ENCODE results near the gene CD180.

CD180 gene

GRCh38 chr5:67240065-67240464 lies 43.5 kb upstream of the CD180 start:
- Histone ChIP-seq H3K27ac (peak overlapping the region; percentile 38), H3K36me3 (ENCODE audit: insufficient read depth, low read length) (no peaks in the 10 kb centered on the region), H3K9me3 (ENCODE audit: low read depth, low read length) (no peaks in the 10 kb centered on the region), H3K4me3 (no peak overlapping the region), H3K9ac (ENCODE audit: insufficient read length) (no peak overlapping the region)
- DNase-seq (ENCODE audit: low read depth, low spot score): no peak
- no peak for TF ChIP-seq EZH2 (IDR thresholded peaks at IDR 0.05)
- TF ChIP-seq POLR2AphosphoS5 (IDR thresholded peaks at IDR 0.05; ENCODE audit: borderline replicate concordance, low read depth, low read length): no peak
- TF ChIP-seq FOXP2 (optimal IDR thresholded peaks at IDR 0.05; ENCODE audit: control extremely low read depth, extremely low read length, insufficient read depth): no peak

- H3K36me3 ChIP-seq (ENCODE audit: insufficient read depth, low read length): no peaks in the 10 kb centered on the region
- no peak overlapping the region for H3K9ac ChIP-seq (ENCODE audit: insufficient read length)
- TF ChIP-seq FOXP2 (optimal IDR thresholded peaks at IDR 0.05; ENCODE audit: control extremely low read depth, extremely low read length, insufficient read depth): no peak
- TF ChIP-seq POLR2AphosphoS5 (IDR thresholded peaks at IDR 0.05; ENCODE audit: borderline replicate concordance, low read depth, low read length): no peak
- no peak for TF ChIP-seq EZH2 (IDR thresholded peaks at IDR 0.05)
- H3K27ac ChIP-seq: no peak overlapping the region
- H3K4me3 ChIP-seq: no peak overlapping the region
- H3K9me3 ChIP-seq (ENCODE audit: low read depth, low read length): no peaks in the 10 kb centered on the region
- no peak for DNase-seq (ENCODE audit: low read depth, low spot score)
These were observed 41.6 kb upstream of the CD180 start for GRCh38 chr5:67238191-67238590.

DNA sequence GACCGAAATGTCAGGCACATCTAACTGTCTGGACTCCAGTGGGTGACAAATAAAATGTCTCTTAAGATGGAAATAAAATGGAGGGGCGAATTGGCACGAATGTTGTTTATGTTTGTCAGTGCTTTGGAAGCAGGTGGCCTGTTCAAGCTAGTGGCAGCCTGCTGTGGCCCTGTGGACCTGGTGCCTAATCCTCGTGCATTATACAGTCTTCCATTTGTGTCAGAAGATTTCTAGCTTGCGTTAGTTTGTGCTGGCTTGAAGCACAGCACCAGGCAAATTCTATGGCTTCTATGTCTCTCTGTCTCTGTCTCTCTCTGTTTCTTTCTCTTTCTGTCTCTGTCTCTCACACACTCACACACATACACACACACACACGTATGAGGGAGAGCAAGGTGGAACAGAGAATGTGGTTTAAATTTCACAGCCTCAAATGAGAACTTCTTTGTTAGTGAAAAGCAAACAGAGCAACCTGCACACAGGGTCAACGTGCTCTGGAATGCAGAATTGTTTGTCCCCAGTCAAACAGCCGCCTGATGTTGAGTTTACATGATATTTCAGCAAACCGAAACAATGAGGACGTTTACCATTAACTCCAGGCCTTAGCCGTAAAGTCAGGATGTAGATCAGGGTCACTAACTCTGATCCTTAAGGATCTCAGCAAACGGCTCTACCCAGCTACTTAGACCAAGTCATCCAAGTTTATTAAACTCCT lies 39.0 kb upstream of the CD180 start:
- Histone ChIP-seq H3K27ac (no peak overlapping the region), H3K4me3 (no peak overlapping the region), H3K36me3 (ENCODE audit: insufficient read depth, low read length) (no peaks in the 10 kb centered on the region), H3K9me3 (ENCODE audit: low read depth, low read length) (no peaks in the 10 kb centered on the region), H3K9ac (ENCODE audit: insufficient read length) (no peak overlapping the region)
- no peak for DNase-seq (ENCODE audit: low read depth, low spot score)
- TF ChIP-seq EZH2 (IDR thresholded peaks at IDR 0.05): no peak
- no peak for TF ChIP-seq FOXP2 (optimal IDR thresholded peaks at IDR 0.05; ENCODE audit: control extremely low read depth, extremely low read length, insufficient read depth)

GRCh38 chr5:67234671-67235176 lies 38.1 kb upstream of the CD180 start:
- DNase-seq (ENCODE audit: low read depth, low spot score): no peak
- Histone ChIP-seq H3K36me3 (ENCODE audit: insufficient read depth, low read length) (no peaks in the 10 kb centered on the region), H3K27ac (peak overlapping the region; percentile 16; the same call in 1 of the 2 replicates), H3K9me3 (ENCODE audit: low read depth, low read length) (no peaks in the 10 kb centered on the region), H3K9ac (ENCODE audit: insufficient read length) (no peak overlapping the region), H3K4me3 (no peak overlapping the region)
- no peak for TF ChIP-seq EZH2 (IDR thresholded peaks at IDR 0.05)
- no peak for TF ChIP-seq POLR2AphosphoS5 (IDR thresholded peaks at IDR 0.05; ENCODE audit: borderline replicate concordance, low read depth, low read length)
- TF ChIP-seq FOXP2 (optimal IDR thresholded peaks at IDR 0.05; ENCODE audit: control extremely low read depth, extremely low read length, insufficient read depth): no peak

DNA sequence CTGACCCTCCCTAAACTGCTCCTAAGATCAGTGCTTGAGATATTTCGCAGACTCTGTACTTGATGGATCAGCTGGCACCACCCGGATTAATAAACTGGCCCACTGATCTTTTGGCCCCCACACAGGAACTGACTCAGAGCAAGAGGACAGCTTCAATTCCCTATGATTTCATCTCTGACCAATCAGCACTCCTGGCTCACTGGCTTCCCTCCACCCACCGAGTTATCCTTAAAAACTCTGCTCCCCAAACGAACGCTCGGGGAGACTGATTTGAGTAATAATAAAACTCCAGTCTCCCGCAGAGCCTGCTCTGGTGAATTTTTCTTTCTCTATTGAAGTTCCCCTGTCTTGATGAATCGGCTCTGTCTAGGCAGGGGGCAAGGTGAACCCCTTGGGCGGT lies 36.5 kb upstream of the CD180 start:
- H3K27ac ChIP-seq: no peak overlapping the region
- no peaks in the 10 kb centered on the region for H3K9me3 ChIP-seq (ENCODE audit: low read depth, low read length)
- TF ChIP-seq POLR2AphosphoS5 (IDR thresholded peaks at IDR 0.05; ENCODE audit: borderline replicate concordance, low read depth, low read length) (no peak), EZH2 (IDR thresholded peaks at IDR 0.05) (no peak), FOXP2 (optimal IDR thresholded peaks at IDR 0.05; ENCODE audit: control extremely low read depth, extremely low read length, insufficient read depth) (no peak)
- H3K36me3 ChIP-seq (ENCODE audit: insufficient read depth, low read length): no peaks in the 10 kb centered on the region
- H3K9ac ChIP-seq (ENCODE audit: insufficient read length): no peak overlapping the region
- DNase-seq (ENCODE audit: low read depth, low spot score): no peak
- H3K4me3 ChIP-seq: no peak overlapping the region

- no peak for DNase-seq (ENCODE audit: low read depth, low spot score)
These were observed 26.6 kb upstream of the CD180 start for GRCh38 chr5:67223211-67223610.

GRCh38 chr5:67222243-67223025 lies 25.8 kb upstream of the CD180 start:
- 0 out of 2 replicates have a peak overlapping the region, but pooled peaks have one; percentile 28 for H3K27ac ChIP-seq
- TF ChIP-seq POLR2AphosphoS5 (IDR thresholded peaks at IDR 0.05; ENCODE audit: borderline replicate concordance, low read depth, low read length) (no peak), EZH2 (IDR thresholded peaks at IDR 0.05) (no peak), FOXP2 (optimal IDR thresholded peaks at IDR 0.05; ENCODE audit: control extremely low read depth, extremely low read length, insufficient read depth) (no peak)
- H3K4me3 ChIP-seq: no peak overlapping the region
- DNase-seq (ENCODE audit: low read depth, low spot score): no peak
- H3K36me3 ChIP-seq (ENCODE audit: insufficient read depth, low read length): no peaks in the 10 kb centered on the region
- H3K9ac ChIP-seq (ENCODE audit: insufficient read length): no peak overlapping the region
- H3K9me3 ChIP-seq (ENCODE audit: low read depth, low read length): no peaks in the 10 kb centered on the region

More at GRCh38 chr5:67223211-67223610, 26.6 kb upstream of the CD180 start:
- H3K9ac ChIP-seq (ENCODE audit: insufficient read length): no peak overlapping the region
- H3K4me3 ChIP-seq: no peak overlapping the region
- H3K27ac ChIP-seq: no peak overlapping the region
- H3K36me3 ChIP-seq (ENCODE audit: insufficient read depth, low read length): no peaks in the 10 kb centered on the region
- H3K9me3 ChIP-seq (ENCODE audit: low read depth, low read length): no peaks in the 10 kb centered on the region
- TF ChIP-seq POLR2AphosphoS5 (IDR thresholded peaks at IDR 0.05; ENCODE audit: borderline replicate concordance, low read depth, low read length): no peak
- TF ChIP-seq EZH2 (IDR thresholded peaks at IDR 0.05): no peak
- TF ChIP-seq FOXP2 (optimal IDR thresholded peaks at IDR 0.05; ENCODE audit: control extremely low read depth, extremely low read length, insufficient read depth): no peak

DNA sequence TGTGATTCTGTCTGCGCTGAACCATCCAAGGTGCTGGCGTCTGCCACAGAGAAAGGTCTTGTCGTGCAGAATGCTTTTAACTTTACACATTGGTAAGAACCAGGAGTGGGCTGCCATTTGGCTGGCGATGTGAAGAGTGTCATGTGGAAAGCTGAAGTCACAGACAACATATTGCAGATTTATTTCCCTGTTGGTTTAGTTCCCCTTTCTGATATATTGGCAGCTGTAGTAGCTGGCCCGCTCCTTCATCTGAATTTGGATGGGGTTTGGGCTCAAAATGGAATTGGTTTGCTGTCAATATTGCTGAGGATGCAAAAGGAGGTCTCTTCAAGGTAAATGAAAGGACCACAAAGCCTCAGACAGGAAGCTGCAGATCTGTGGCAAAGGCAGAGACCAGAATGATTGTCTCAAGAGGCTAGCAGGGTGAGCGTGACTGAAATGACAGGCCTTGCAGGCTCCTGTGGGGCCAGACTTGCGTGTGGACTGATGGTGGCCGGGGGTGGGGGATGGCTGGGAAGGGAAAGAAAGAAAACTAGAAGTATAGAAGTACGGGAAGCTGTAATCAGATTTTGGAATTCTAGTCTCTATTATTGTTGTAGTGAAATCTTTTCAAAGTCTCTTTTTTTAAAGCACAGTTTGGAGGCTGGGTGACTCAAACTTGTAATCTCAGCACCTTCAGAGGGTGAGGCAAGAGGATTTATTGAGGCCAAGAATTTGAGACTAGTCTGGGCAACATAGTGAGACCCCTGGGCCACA lies 25.1 kb upstream of the CD180 start:
- no peak for TF ChIP-seq FOXP2 (optimal IDR thresholded peaks at IDR 0.05; ENCODE audit: control extremely low read depth, extremely low read length, insufficient read depth)
- Histone ChIP-seq H3K9me3 (ENCODE audit: low read depth, low read length) (no peaks in the 10 kb centered on the region), H3K36me3 (ENCODE audit: insufficient read depth, low read length) (no peaks in the 10 kb centered on the region), H3K4me3 (no peak overlapping the region), H3K9ac (ENCODE audit: insufficient read length) (no peak overlapping the region), H3K27ac (0 out of 2 replicates have a peak overlapping the region, but pooled peaks have one; percentile 28)
- DNase-seq (ENCODE audit: low read depth, low spot score): no peak

Data from SK-N-MC (cell line).